A549 (cell line): ENCODE results near the gene CCDC77.

Experiments used
- BHLHE40 ChIP-seq: IDR thresholded peaks from 2 replicates; pipeline ENCODE4 v1.6.1; 2012; ENCODE audit warnings: low read depth, low read length, inconsistent platforms
- CHD2 ChIP-seq: fragments of 150-350 bp; IDR thresholded peaks from 2 replicates; pipeline ENCODE4 v1.6.1; 2014; ENCODE audit warnings: low read length; ENCODE audit not compliant: partially characterized antibody
- CTCF ChIP-seq: fragments of >200 bp; sonication (Bioruptor Twin); formaldehyde crosslinking; IDR thresholded peaks from 3 replicates; pipeline ENCODE4 v1.5.1; 2016
- ESRRA ChIP-seq: fragments of 150-350 bp; IDR thresholded peaks from 2 replicates; pipeline ENCODE4 v1.6.1; 2014; ENCODE audit warnings: mild to moderate bottlenecking, low read length, borderline replicate concordance
- HMGXB4 ChIP-seq: fragments of 250-450 bp; sonication (Bioruptor Pico); IDR thresholded peaks from 2 replicates; pipeline ENCODE4 v1.5.0; 2021; ENCODE audit warnings: mild to moderate bottlenecking, moderate library complexity, borderline replicate concordance
- HOXA7 ChIP-seq: fragments of 250-450 bp; sonication (Bioruptor Pico); IDR thresholded peaks from 2 replicates; pipeline ENCODE4 v1.5.0; 2020; ENCODE audit warnings: mild to moderate bottlenecking, moderate library complexity
- JUNB ChIP-seq: fragments of >200 bp; sonication (Bioruptor Twin); formaldehyde crosslinking; IDR thresholded peaks from 2 replicates; pipeline ENCODE4 v1.6.1; 2016
- MAX ChIP-seq: IDR thresholded peaks from 2 replicates; pipeline ENCODE4 v1.6.1; 2012
- MAZ ChIP-seq: fragments of 150-350 bp; IDR thresholded peaks from 2 replicates; pipeline ENCODE4 v1.6.1; 2014; ENCODE audit warnings: antibody characterized with exemption, low read depth, low read length, borderline replicate concordance
- POLR2A ChIP-seq: IDR thresholded peaks from 2 replicates; pipeline ENCODE4 v1.6.1; 2012; ENCODE audit warnings: mild to moderate bottlenecking, low read length

- TF ChIP-seq CTCF = no peak
- no peak for TF ChIP-seq BHLHE40
- TF ChIP-seq JUNB = no peak
- no peak for TF ChIP-seq CHD2
- no peak for TF ChIP-seq MAZ
- no peak for TF ChIP-seq HMGXB4
- no peak for TF ChIP-seq POLR2A
- no peak for TF ChIP-seq MAX
- no peak for TF ChIP-seq ESRRA
- no peak for TF ChIP-seq HOXA7 (CRISPR knock-in tag)
These were observed 56.2 kb downstream of the CCDC77 start for GRCh38 chr12:457676-458075.
